K562 (cell line): Measurements from ENCODE around the gene POLD4. TPM values are rescaled to one million over a fixed set of nuclear protein-coding genes. Genes with fewer than 3 reads are reported as not detected.
A peak's percentile ranks its signal among the peaks of the same experiment; 100 is the strongest.

ENCODE experiments used
- ATAC-seq: fragments of 200-7000 bp; cut with Tn5 transposase; 3 replicates; pipeline ENCODE4 v1.9.1; 2020; ENCODE audit warnings: moderate library complexity
- BruUV-seq: library from RNA; stranded (reverse); fragments of 400-500 nt; replicated peaks from 2 replicates; lab custom pipeline; 2021; lab: Mats Ljungman, UMichigan
- CTCF ChIA-PET: fragments of 300-600 bp; formaldehyde crosslinking; extraction: SDS; loops from one replicate; lab custom pipeline; 2021; ENCODE audit warnings: low intra/inter-chr PET ratio; lab: Yijun Ruan, JAX
- POLR2A ChIA-PET: fragments of 300-600, 350-650 bp; sonication (Branson Sonifier 250); formaldehyde crosslinking; extraction: SDS; loops from one replicate; lab custom pipeline; 2021; ENCODE audit warnings: antibody characterized with exemption, inconsistent platforms; lab: Yijun Ruan, JAX
- DNase-seq, 4 experiments: peaks; one replicate each; pipeline versions ENCODE4 v3.0.0 to v3.0.0-alpha.2; 2011 to 2018; ENCODE audit warnings: low spot score in 3 of 4, mixed read lengths in 3 of 4; ENCODE audit errors: extremely low read depth in 1 of 4
- FAIRE-seq: peaks from 2 replicates; lab custom pipeline; 2011; peaks lifted over from hg19 to GRCh38; lab: Jason Lieb, UNC
- H2AFZ ChIP-seq: 2 replicates; pipeline ENCODE4 v1.6.0; 2011; ENCODE audit warnings: low read depth, low read length, control low read depth, inconsistent platforms
- H3K27ac ChIP-seq: fragments of 200-600 bp; 3 replicates; pipeline ENCODE4 v1.8.0; 2011; ENCODE audit warnings: low read depth, mild to moderate bottlenecking, control low read depth, inconsistent platforms, low read length, moderate library complexity, mixed read lengths; ENCODE audit errors: extremely low read depth
- H3K27me3 ChIP-seq, 2 experiments: fragments of 300-600 bp in 1 of 2; 2 replicates in 1 of 2; 3 replicates in 1 of 2; pipeline versions ENCODE4 v1.6.0 to v1.8.0; 2011; ENCODE audit warnings: inconsistent platforms in 2 of 2, low read length in 2 of 2, mild to moderate bottlenecking in 1 of 2, mixed read lengths in 1 of 2, moderate library complexity in 1 of 2; ENCODE audit not compliant: control insufficient read depth in 2 of 2, insufficient read depth in 2 of 2
- H3K36me3 ChIP-seq: fragments of 300-600 bp; 3 replicates; pipeline ENCODE4 v1.8.0; 2011; ENCODE audit warnings: mild to moderate bottlenecking, low read length, inconsistent platforms; ENCODE audit not compliant: control insufficient read depth, insufficient read depth
- H3K4me1 ChIP-seq, 2 experiments: fragments of 200-600 bp in 1 of 2; replicated peaks in 1 of 2; 2 replicates in 1 of 2; 3 replicates in 1 of 2; pipeline versions ENCODE4 v1.5.1 to v1.8.0; 2011; ENCODE audit warnings: inconsistent platforms in 2 of 2, low read length in 2 of 2, mild to moderate bottlenecking in 1 of 2, mixed read lengths in 1 of 2, moderate library complexity in 1 of 2; ENCODE audit not compliant: control insufficient read depth in 2 of 2, insufficient read depth in 2 of 2
- H3K4me2 ChIP-seq: 2 replicates; pipeline ENCODE4 v1.6.1; 2011; ENCODE audit warnings: low read length, control low read depth, inconsistent platforms, mixed read lengths; ENCODE audit not compliant: insufficient read depth
- H3K4me3 ChIP-seq: fragments of 200-600 bp; sonication (generic), shearing (Covaris generic); 2 replicates; pipeline ENCODE4 v1.5.1; 2016; ENCODE audit warnings: control low read depth, inconsistent platforms
- H3K79me2 ChIP-seq: fragments of 200-600 bp; 3 replicates; pipeline ENCODE4 v1.8.0; 2011; ENCODE audit warnings: low read length, inconsistent platforms; ENCODE audit not compliant: control insufficient read depth, insufficient read depth
- H3K9ac ChIP-seq, 2 experiments: 2 replicates each; pipeline versions ENCODE4 v1.6.0 to v1.6.1; 2011; ENCODE audit warnings: low read depth in 2 of 2, low read length in 2 of 2, control low read depth in 1 of 2, inconsistent platforms in 1 of 2, mild to moderate bottlenecking in 1 of 2, mixed read lengths in 1 of 2; ENCODE audit not compliant: insufficient read depth in 1 of 2
- H3K9me1 ChIP-seq: one replicate; pipeline ENCODE4 v1.6.0; 2011; ENCODE audit warnings: inconsistent platforms, mild to moderate bottlenecking, low read length, moderate library complexity; ENCODE audit not compliant: control insufficient read depth, insufficient read depth
- H3K9me3 ChIP-seq: replicated peaks from 2 replicates; pipeline ENCODE4 v1.5.1; 2011; ENCODE audit warnings: low read depth, low read length, inconsistent platforms; ENCODE audit not compliant: control insufficient read depth, insufficient read depth
- H4K20me1 ChIP-seq: replicated peaks from 2 replicates; pipeline ENCODE4 v1.6.1; 2011; ENCODE audit warnings: low read length, inconsistent platforms, mixed read lengths; ENCODE audit not compliant: control insufficient read depth, insufficient read depth
- BCOR ChIP-seq: fragments of 450-650 bp; IDR thresholded peaks from 2 replicates; pipeline ENCODE4 v1.6.1; 2016
- CBFA2T2 ChIP-seq: fragments of 450-650 bp; conservative IDR thresholded peaks from 2 replicates; pipeline ENCODE4 v1.6.1; 2017; ENCODE audit warnings: mild to moderate bottlenecking
- EGR1 ChIP-seq: fragments of 450-650 bp; conservative IDR thresholded peaks from 2 replicates; pipeline ENCODE4 v1.6.1; 2017; ENCODE audit warnings: mild to moderate bottlenecking
- KLF6 ChIP-seq: fragments of 250-450 bp; sonication (Bioruptor Pico); IDR thresholded peaks from 2 replicates; pipeline ENCODE4 v1.4.0; 2020; ENCODE audit warnings: mild to moderate bottlenecking, moderate library complexity, borderline replicate concordance
- MAFG ChIP-seq: fragments of 450-650 bp; conservative IDR thresholded peaks from 2 replicates; pipeline ENCODE4 v1.6.1; 2016; ENCODE audit warnings: missing genetic modification characterization, missing compliant biosample characterization
- MBD2 ChIP-seq: sonication (generic); IDR thresholded peaks from 2 replicates; pipeline ENCODE4 v1.6.1; 2016; ENCODE audit warnings: low read depth, borderline replicate concordance
- MECOM ChIP-seq: fragments of 250-450 bp; sonication (Bioruptor Pico); IDR thresholded peaks from 2 replicates; pipeline ENCODE4 v1.8.0; 2022; ENCODE audit warnings: inconsistent platforms
- NR2F6 ChIP-seq: fragments of 450-650 bp; formaldehyde crosslinking; IDR thresholded peaks from 2 replicates; pipeline ENCODE4 v1.4.0; 2020; ENCODE audit warnings: mild to moderate bottlenecking
- PCBP1 ChIP-seq: fragments of 200-400 bp; formaldehyde crosslinking; IDR thresholded peaks from 2 replicates; pipeline ENCODE4 v1.6.1; 2018; ENCODE audit warnings: mild to moderate bottlenecking, low read depth, low read length; ENCODE audit not compliant: poor library complexity, severe bottlenecking
- PHB2 ChIP-seq: fragments of 450-650 bp; IDR thresholded peaks from 2 replicates; pipeline ENCODE4 v1.6.1; 2017; ENCODE audit warnings: low read depth
- PTRF ChIP-seq: fragments of 450-650 bp; IDR thresholded peaks from 2 replicates; pipeline ENCODE4 v1.6.1; 2016; ENCODE audit warnings: mild to moderate bottlenecking, missing genetic modification characterization, missing compliant biosample characterization
- RAD21 ChIP-seq, 2 experiments: fragments of 250-450 bp in 1 of 2; fragments of 450-650 bp in 1 of 2; sonication (Bioruptor Pico) in 1 of 2; formaldehyde crosslinking in 1 of 2; IDR thresholded peaks in 1 of 2; conservative IDR thresholded peaks in 1 of 2; 2 replicates each; pipeline versions ENCODE4 v1.4.0 to v1.8.0; 2020 to 2022; ENCODE audit warnings: mild to moderate bottlenecking in 2 of 2, moderate library complexity in 1 of 2
- STAT5B ChIP-seq: fragments of 250-450 bp; sonication (Bioruptor Pico); IDR thresholded peaks from 2 replicates; pipeline ENCODE4 v1.8.0; 2021; ENCODE audit warnings: mild to moderate bottlenecking, inconsistent platforms
- SUPT5H ChIP-seq: fragments of 450-650 bp; IDR thresholded peaks from 2 replicates; pipeline ENCODE4 v1.6.1; 2016
- ZBTB7A ChIP-seq: IDR thresholded peaks from 2 replicates; pipeline ENCODE4 v1.6.1; 2011; ENCODE audit warnings: low read depth, mild to moderate bottlenecking, low read length, moderate library complexity, borderline replicate concordance; ENCODE audit not compliant: control insufficient read depth
- ZNF57 ChIP-seq: fragments of 450-650 bp; formaldehyde crosslinking; IDR thresholded peaks from 2 replicates; pipeline ENCODE4 v1.4.0; 2020; ENCODE audit warnings: mild to moderate bottlenecking, moderate library complexity
- ZZZ3 ChIP-seq: fragments of 450-650 bp; IDR thresholded peaks from 2 replicates; pipeline ENCODE4 v1.6.1; 2016; ENCODE audit warnings: antibody characterized with exemption, mild to moderate bottlenecking, moderate library complexity
- WGBS: fragments of 100-300 bp; shearing (Covaris generic); methylation state at CpG from one replicate; pipeline ENCODE4 v1.1.6; 2016; ENCODE audit warnings: low coverage, mixed read lengths; ENCODE audit not compliant: insufficient coverage; ENCODE audit errors: missing lambda C conversion rate; 5-methylcytosine and 5-hydroxymethylcytosine counted together
- in situ Hi-C: fragments of 300-500 bp; cut with MboI; formaldehyde crosslinking; loops from 4 replicates; pipeline ENCODE4 v1.15.0; 2018; ENCODE audit warnings: inconsistent platforms, mixed read lengths
- intact Hi-C: fragments of 100-400 bp; cut with micrococcal nuclease; formaldehyde crosslinking; loops from 2 replicates; pipeline ENCODE4 v1.14.2; 2022
- polyA plus RNA-seq, 8 experiments: library from polyadenylated mRNA; depleted of rRNA in 4 of 8; stranded (reverse) in 5 of 8; unstranded in 3 of 8; fragments of >200 nt; fragmentation: Nextera tagmentation in 2 of 8; fragmentation: Illumina TruSeq in 1 of 8; extraction: Ambion mirVana in 2 of 8; extraction: Trizol in 1 of 8; gene quantifications; 2 replicates each; pipeline versions ENCODE4 v1.2.1 to v1.2.3, GENCODE V29; 2011 to 2014; ENCODE audit warnings: inconsistent platforms in 1 of 8, missing spikeins in 1 of 8
- total RNA-seq, 7 experiments: library from RNA; depleted of rRNA in 6 of 7; stranded (reverse); fragments of >200 nt in 6 of 7; fragmentation: Illumina TruSeq in 2 of 7; extraction: Trizol in 2 of 7; gene quantifications; 2 replicates each; pipeline versions ENCODE4 v1.2.1 to v1.2.3, GENCODE V29; 2011 to 2021; ENCODE audit warnings: low replicate concordance in 1 of 7
- TF ChIP-seq, protein P1 (sequence below): fragments of 450-650 bp; formaldehyde crosslinking; IDR thresholded peaks from 2 replicates; pipeline ENCODE4 v1.4.0; 2022; ENCODE audit warnings: missing genetic modification characterization

POLD4 gene
- total and polyA plus RNA-seq, 9 of the 15 experiments (the other 6 are each of a cell fraction or from before 2014, with no cell fraction given) = 5.8 to 64.5 (median 18.3) TPM

DNA sequence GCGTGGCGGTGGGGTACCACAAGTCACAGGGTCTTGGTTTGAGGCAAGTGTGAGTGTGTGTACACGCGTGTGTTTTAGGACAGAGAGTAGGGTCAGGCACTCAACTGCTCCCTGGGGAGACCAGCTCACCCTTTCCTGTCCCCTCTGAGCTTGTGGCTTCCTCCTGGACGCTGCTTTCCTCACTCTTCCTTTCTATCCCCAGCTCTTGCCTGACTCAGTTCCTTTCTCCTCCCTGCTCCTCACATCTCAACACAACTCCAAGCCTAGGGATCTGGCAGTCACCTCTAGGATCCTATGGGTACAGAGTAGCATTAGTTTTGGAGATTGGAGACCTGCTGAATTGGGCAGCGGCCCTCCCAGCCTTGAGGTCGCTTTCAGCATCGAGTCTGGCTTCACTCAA lies 15.9 kb upstream of the POLD4 start:
- POLR2A ChIA-PET = interaction anchor here (0.6 to 1.4 kb wide), 6 partner anchors 10 to 85 kb away, joined by 3 to 5 read pairs (median 4); partner anchors contain the start of gene PPP1CA
- Histone ChIP-seq H3K4me3 (no peak overlapping the region), H3K9me1 (no peaks in the 10 kb centered on the region), H3K27ac (peak overlapping the region; percentile 24; the same call in 1 of the 3 replicates), H4K20me1 (no peaks in the 10 kb centered on the region), H3K4me2 (no peak overlapping the region), H3K9ac (peak overlapping the region in 1 of 2 experiments; percentile 73; a peak in 1 of 4 replicates), H2AFZ (no peak overlapping the region), H3K79me2 (peaks cover 36% of the 10 kb centered on the region; the same call in 2 of the 3 replicates), H3K36me3 (peaks cover 4% of the 10 kb centered on the region; the same call in 1 of the 3 replicates), H3K27me3 (no peaks in the 10 kb centered on the region), H3K9me3 (no peaks in the 10 kb centered on the region), H3K4me1 (peaks cover 33 to 73% of the 10 kb centered on the region in 2 experiments)
- no TSS peak for BruUV-seq
- ATAC-seq = no peak
- CTCF ChIA-PET = no interaction called here
- intact Hi-C loops (no loop called here), in situ Hi-C loops (no loop called here)
- TF ChIP-seq MECOM (CRISPR knock-in tag) (no peak), PTRF (no peak), SUPT5H (no peak), STAT5B (no peak), PHB2 (no peak)
- FAIRE-seq = peak; percentile 26
- 91% methylated on average over 8 of the region's 8 CpGs for WGBS
- DNase-seq = no peak

DNA sequence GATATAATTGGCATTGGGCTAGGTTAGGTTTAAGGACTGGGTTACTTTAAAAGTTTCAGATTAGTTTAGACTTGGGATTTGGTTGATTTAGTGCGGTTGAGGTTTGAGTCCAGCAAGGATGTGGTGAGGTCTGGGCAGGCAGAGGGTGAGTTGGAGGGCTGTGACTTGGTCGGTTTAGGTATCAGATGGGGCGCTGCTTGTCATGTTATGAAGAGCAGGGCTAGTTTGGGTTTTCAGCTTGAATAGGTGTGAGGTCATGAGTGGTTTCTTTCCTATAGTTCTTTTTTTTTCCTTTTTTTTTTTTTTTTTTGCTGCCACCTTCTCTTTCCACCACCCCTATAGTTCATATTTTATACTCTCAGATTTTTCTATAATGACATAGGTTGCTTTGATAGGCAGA lies 15.3 kb upstream of the POLD4 start:
- peaks cover 5% of the 10 kb centered on the region; the same call in 1 of the 3 replicates for H3K36me3 ChIP-seq
- no peaks in the 10 kb centered on the region for H3K9me1 ChIP-seq
- no TSS peak for BruUV-seq
- H3K4me3 ChIP-seq = no peak overlapping the region
- DNase-seq = no peak
- in situ Hi-C loops = no loop called here
- H3K9ac ChIP-seq = no peak overlapping the region
- no peaks in the 10 kb centered on the region for H3K9me3 ChIP-seq
- no peak overlapping the region for H3K27ac ChIP-seq
- no peaks in the 10 kb centered on the region for H4K20me1 ChIP-seq
- H3K4me1 ChIP-seq = peaks cover 28 to 70% of the 10 kb centered on the region in 2 experiments
- ChIA-PET CTCF (no interaction called here), POLR2A (interaction anchor here (0.6 to 1.3 kb wide), 3 partner anchors 9 to 86 kb away, joined by 3 to 5 read pairs (median 5); no protein-coding TSS in a partner anchor)
- no peak overlapping the region for H2AFZ ChIP-seq
- FAIRE-seq = no peak
- H3K79me2 ChIP-seq = peaks cover 29% of the 10 kb centered on the region; the same call in 1 of the 3 replicates
- no peak overlapping the region for H3K4me2 ChIP-seq
- ATAC-seq = no peak
- WGBS = 65% methylated on average over 3 of the region's 3 CpGs
- intact Hi-C loops = no loop called here
- no peaks in the 10 kb centered on the region for H3K27me3 ChIP-seq
- TF ChIP-seq KLF6 (CRISPR knock-in tag) (no peak), EGR1 (no peak), RAD21 (CRISPR knock-in tag; conservative IDR thresholded peaks at IDR 0.05 in 1 of 2, IDR thresholded peaks at IDR 0.05 in 1 of 2) (no peak), ZNF57 (CRISPR knock-in tag) (no peak), CBFA2T2 (no peak), PCBP1 (no peak), MAFG (tag) (no peak), ZBTB7A (no peak), ZZZ3 (no peak), NR2F6 (CRISPR knock-in tag) (no peak), BCOR (no peak), MBD2 (no peak)
- TF ChIP-seq, protein P1, sequence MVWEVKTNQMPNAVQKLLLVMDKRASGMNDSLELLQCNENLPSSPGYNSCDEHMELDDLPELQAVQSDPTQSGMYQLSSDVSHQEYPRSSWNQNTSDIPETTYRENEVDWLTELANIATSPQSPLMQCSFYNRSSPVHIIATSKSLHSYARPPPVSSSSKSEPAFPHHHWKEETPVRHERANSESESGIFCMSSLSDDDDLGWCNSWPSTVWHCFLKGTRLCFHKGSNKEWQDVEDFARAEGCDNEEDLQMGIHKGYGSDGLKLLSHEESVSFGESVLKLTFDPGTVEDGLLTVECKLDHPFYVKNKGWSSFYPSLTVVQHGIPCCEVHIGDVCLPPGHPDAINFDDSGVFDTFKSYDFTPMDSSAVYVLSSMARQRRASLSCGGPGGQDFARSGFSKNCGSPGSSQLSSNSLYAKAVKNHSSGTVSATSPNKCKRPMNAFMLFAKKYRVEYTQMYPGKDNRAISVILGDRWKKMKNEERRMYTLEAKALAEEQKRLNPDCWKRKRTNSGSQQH (CRISPR knock-in tag) = no peak
